Endothelial cell of umbilical vein (primary cell): ENCODE measurements around the gene CYP2A7. TPM values are rescaled to one million over a fixed set of nuclear protein-coding genes. Genes with fewer than 3 reads are reported as not detected.

Experiments used
- BruUV-seq: library from RNA; stranded (reverse); fragments of 400-500 nt; replicated peaks from 2 replicates; lab custom pipeline; 2021; lab: Mats Ljungman, UMichigan
- CTCF ChIA-PET: fragments of 300-600, 350-600 bp; sonication (Branson Sonifier 250); formaldehyde crosslinking; loops from one replicate; lab custom pipeline; 2021; ENCODE audit warnings: antibody characterized with exemption, inconsistent platforms; lab: Charles Lee
- POLR2A ChIA-PET: fragments of 300-600, 350-600 bp; sonication (Branson Sonifier 250); formaldehyde crosslinking; loops from one replicate; lab custom pipeline; 2021; ENCODE audit warnings: antibody characterized with exemption, inconsistent platforms; lab: Charles Lee
- DNase-seq: peaks from one replicate; pipeline ENCODE4 v3.0.0-alpha.2; 2011; ENCODE audit warnings: low read depth, low spot score
- FAIRE-seq: peaks from 2 replicates; lab custom pipeline; 2011; peaks lifted over from hg19 to GRCh38; lab: Jason Lieb, UNC
- H2AFZ ChIP-seq: 2 replicates; pipeline ENCODE4 v1.6.0; 2012; ENCODE audit warnings: low read depth, low read length, control low read depth, inconsistent platforms
- H3K27ac ChIP-seq: 2 replicates; pipeline ENCODE4 v1.5.1; 2011; ENCODE audit warnings: low read depth, mild to moderate bottlenecking, control low read depth, low read length, moderate library complexity; ENCODE audit not compliant: insufficient read depth
- H3K27me3 ChIP-seq, 2 experiments: 2 replicates each; pipeline versions ENCODE4 v1.6.0 to v1.6.1; 2011; ENCODE audit warnings: low read length in 2 of 2, mixed read lengths in 1 of 2; ENCODE audit not compliant: control insufficient read depth in 2 of 2, insufficient read depth in 2 of 2
- H3K36me3 ChIP-seq, 2 experiments: 2 replicates in 1 of 2; 3 replicates in 1 of 2; pipeline ENCODE4 v1.5.1; 2011; ENCODE audit warnings: low read length in 2 of 2, mild to moderate bottlenecking in 1 of 2, moderate library complexity in 1 of 2; ENCODE audit not compliant: control insufficient read depth in 2 of 2, insufficient read depth in 2 of 2; ENCODE audit errors: extremely low read depth in 1 of 2
- H3K4me1 ChIP-seq: 3 replicates; pipeline ENCODE4 v1.5.1; 2011; ENCODE audit warnings: mild to moderate bottlenecking, low read length; ENCODE audit not compliant: control insufficient read depth, insufficient read depth; ENCODE audit errors: extremely low read depth
- H3K4me2 ChIP-seq: 2 replicates; pipeline ENCODE4 v1.6.1; 2011; ENCODE audit warnings: low read length, control low read depth, mixed read lengths; ENCODE audit not compliant: insufficient read depth
- H3K4me3 ChIP-seq, 3 experiments: fragments of 200-600 bp in 1 of 3; sonication (generic), shearing (Covaris generic) in 1 of 3; replicated peaks in 1 of 3; 2 replicates each; pipeline ENCODE4 v1.5.1; 2011 to 2016; ENCODE audit warnings: control low read depth in 3 of 3, low read length in 3 of 3, mild to moderate bottlenecking in 2 of 3, inconsistent platforms in 1 of 3, low read depth in 1 of 3, moderate library complexity in 1 of 3; ENCODE audit not compliant: insufficient read depth in 1 of 3
- H3K79me2 ChIP-seq: 2 replicates; pipeline ENCODE4 v1.6.0; 2012; ENCODE audit warnings: low read length, inconsistent platforms; ENCODE audit not compliant: control insufficient read depth, insufficient read depth
- H3K9ac ChIP-seq: replicated peaks from 2 replicates; pipeline ENCODE3; 2011; ENCODE audit warnings: low read length, control low read depth; ENCODE audit not compliant: insufficient read depth; ENCODE audit errors: extremely low read depth
- H3K9me1 ChIP-seq: replicated peaks from 3 replicates; pipeline ENCODE4 v1.6.0; 2011; ENCODE audit warnings: mild to moderate bottlenecking, low read length; ENCODE audit not compliant: control insufficient read depth, insufficient read depth; ENCODE audit errors: extremely low read depth
- H3K9me3 ChIP-seq: replicated peaks from 2 replicates; pipeline ENCODE4 v1.5.1; 2012; ENCODE audit warnings: low read length, inconsistent platforms; ENCODE audit not compliant: control insufficient read depth, insufficient read depth
- H4K20me1 ChIP-seq: replicated peaks from 2 replicates; pipeline ENCODE3; 2011; ENCODE audit warnings: mild to moderate bottlenecking, low read length; ENCODE audit not compliant: control insufficient read depth, insufficient read depth; ENCODE audit errors: extremely low read depth
- CTCF ChIP-seq, 2 donors: IDR thresholded peaks; 1 replicate in 1 of 2; 2 replicates in 1 of 2; pipeline ENCODE4 v1.5.1; 2011; ENCODE audit warnings: low read length in 2 of 2, mild to moderate bottlenecking in 2 of 2, moderate library complexity in 2 of 2, control low read depth in 1 of 2, inconsistent platforms in 1 of 2, low read depth in 1 of 2; ENCODE audit not compliant: insufficient read depth in 1 of 2; ENCODE audit errors: extremely low read depth in 1 of 2
- EZH2 ChIP-seq: IDR thresholded peaks from 2 replicates; pipeline ENCODE4 v1.6.1; 2012; ENCODE audit warnings: borderline replicate concordance, low read depth, mild to moderate bottlenecking, moderate library complexity, low read length, inconsistent platforms; ENCODE audit not compliant: severe bottlenecking
- FOS ChIP-seq: IDR thresholded peaks from 2 replicates; pipeline ENCODE4 v1.6.1; 2011; ENCODE audit warnings: mild to moderate bottlenecking, low read length, moderate library complexity, borderline replicate concordance; ENCODE audit not compliant: insufficient read depth
- GATA2 ChIP-seq: IDR thresholded peaks from 2 replicates; pipeline ENCODE4 v1.7.0; 2011; ENCODE audit warnings: low read depth, mild to moderate bottlenecking, moderate library complexity, mixed read lengths, low read length; ENCODE audit not compliant: insufficient read length, insufficient read depth
- JUN ChIP-seq: IDR thresholded peaks from 2 replicates; pipeline ENCODE4 v1.6.1; 2011; ENCODE audit warnings: borderline replicate concordance, low read depth; ENCODE audit not compliant: insufficient read length, insufficient read depth
- MAX ChIP-seq: IDR thresholded peaks from 2 replicates; pipeline ENCODE4 v1.6.1; 2011; ENCODE audit not compliant: insufficient read depth, insufficient read length
- MYC ChIP-seq: IDR thresholded peaks from one replicate; pipeline ENCODE4 v1.6.1; 2011; ENCODE audit warnings: mild to moderate bottlenecking, low read depth, low read length
- POLR2A ChIP-seq: IDR thresholded peaks from 2 replicates; pipeline ENCODE4 v1.6.1; 2012; ENCODE audit warnings: low read depth, mild to moderate bottlenecking, control low read depth, low read length
- POLR2AphosphoS5 ChIP-seq: IDR thresholded peaks from 2 replicates; pipeline ENCODE4 v1.6.1; 2012; ENCODE audit warnings: low read depth, mild to moderate bottlenecking, control low read depth, low read length, moderate library complexity; ENCODE audit not compliant: insufficient read depth
- dilution Hi-C: fragments of 300-500 bp; cut with MboI; formaldehyde crosslinking; loops from one replicate; pipeline ENCODE4 v1.15.0; 2019; ENCODE audit warnings: low sequenced_read_pairs; ENCODE audit not compliant: extremely low pct_ligation_motif_present
- intact Hi-C: fragments of 100-400 bp; cut with micrococcal nuclease; formaldehyde crosslinking; loops from one replicate; pipeline ENCODE4 v1.10.0; 2022
- polyA plus RNA-seq, 4 experiments: library from polyadenylated mRNA; depleted of rRNA in 3 of 4; stranded (reverse) in 3 of 4; unstranded in 1 of 4; fragments of >200 nt; gene quantifications; 2 replicates each; pipeline versions ENCODE4 v1.2.1 to v1.2.3, GENCODE V29; 2011 to 2012; ENCODE audit warnings: missing spikeins in 1 of 4
- total RNA-seq: library from RNA; stranded (reverse); gene quantifications from 2 replicates; pipeline ENCODE4 v1.2.3, GENCODE V29; 2021

CYP2A7 gene
- total and polyA plus RNA-seq, 2 donors (not counting 3 experiments of a cell fraction or from before 2014, with no cell fraction given), result not detected

- DNase-seq (no peak), FAIRE-seq (no peak)
- H3K36me3 ChIP-seq, result no peaks in the 10 kb centered on the region
- dilution Hi-C loops (no loop called here), intact Hi-C loops (no loop called here)
- CTCF ChIA-PET, result no interaction called here
- H3K4me2 ChIP-seq, result no peak overlapping the region
- no peaks in the 10 kb centered on the region for H3K9me1 ChIP-seq
- no TSS peak for BruUV-seq
- no peaks in the 10 kb centered on the region for H4K20me1 ChIP-seq
- H3K9me3 ChIP-seq, result no peaks in the 10 kb centered on the region
- H3K9ac ChIP-seq, result no peak overlapping the region
- H2AFZ ChIP-seq, result no peak overlapping the region
- no peaks in the 10 kb centered on the region for H3K79me2 ChIP-seq
- no peak overlapping the region for H3K27ac ChIP-seq
- peaks cover 2 to 6% of the 10 kb centered on the region in 2 experiments for H3K27me3 ChIP-seq
- TF ChIP-seq EZH2, result no peak
- no peak for TF ChIP-seq GATA2
- TF ChIP-seq JUN, result no peak
- no peak for TF ChIP-seq CTCF (IDR thresholded peaks at IDR 0.05; ENCODE audit: extremely low read depth in 1 of 2, insufficient read depth in 1 of 2, low read depth in 1 of 2, low read length in 2 of 2)
- TF ChIP-seq FOS, result no peak
- POLR2A ChIA-PET, result no interaction called here
- H3K4me3 ChIP-seq, result no peak overlapping the region
- H3K4me1 ChIP-seq, result no peaks in the 10 kb centered on the region
These were observed 19.2 kb downstream of the CYP2A7 start for GRCh38 chr19:40862785-40863184.

DNA sequence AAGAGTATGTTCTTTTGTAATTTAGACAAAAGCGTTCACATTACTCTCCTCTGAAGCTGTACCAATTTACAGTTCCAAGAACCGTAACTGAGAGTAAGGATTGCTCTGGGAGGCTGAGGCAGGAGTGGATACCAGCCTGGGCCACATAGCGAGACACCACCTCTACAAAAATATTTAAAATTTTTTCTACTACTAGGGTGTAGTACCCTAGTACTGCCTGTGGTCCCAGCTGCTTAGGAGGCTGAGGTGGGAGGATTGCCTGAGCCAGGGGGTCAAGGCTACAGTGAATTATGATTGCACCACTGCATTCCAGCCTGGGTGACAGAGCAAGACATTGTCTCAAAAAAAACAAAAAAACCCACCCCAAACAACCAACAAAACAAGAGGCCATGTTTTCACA is 19.7 kb downstream of the CYP2A7 start:
- intact Hi-C loops (no loop called here), dilution Hi-C loops (no loop called here)
- H2AFZ ChIP-seq, result no peak overlapping the region
- ChIA-PET POLR2A (no interaction called here), CTCF (no interaction called here)
- no peak overlapping the region for H3K4me2 ChIP-seq
- H3K36me3 ChIP-seq, result no peaks in the 10 kb centered on the region
- no peaks in the 10 kb centered on the region for H3K4me1 ChIP-seq
- TF ChIP-seq MYC, result no peak
- TF ChIP-seq JUN, result no peak
- no peak for TF ChIP-seq CTCF (IDR thresholded peaks at IDR 0.05; ENCODE audit: extremely low read depth in 1 of 2, insufficient read depth in 1 of 2, low read depth in 1 of 2, low read length in 2 of 2)
- TF ChIP-seq POLR2AphosphoS5, result no peak
- no peak for TF ChIP-seq FOS
- no peak for TF ChIP-seq MAX
- TF ChIP-seq GATA2, result no peak
- TF ChIP-seq POLR2A, result no peak
- no peak for TF ChIP-seq EZH2
- no peaks in the 10 kb centered on the region for H4K20me1 ChIP-seq
- no peak overlapping the region for H3K27ac ChIP-seq
- no peak overlapping the region for H3K9ac ChIP-seq
- H3K9me3 ChIP-seq, result no peaks in the 10 kb centered on the region
- H3K27me3 ChIP-seq, result peaks cover 2 to 6% of the 10 kb centered on the region in 2 experiments
- no peak for FAIRE-seq
- no TSS peak for BruUV-seq
- no peak overlapping the region for H3K4me3 ChIP-seq
- DNase-seq, result no peak
- no peaks in the 10 kb centered on the region for H3K79me2 ChIP-seq
- no peaks in the 10 kb centered on the region for H3K9me1 ChIP-seq
